Measurements from ENCODE around the gene CAVIN3.

CAVIN3 gene

DNA sequence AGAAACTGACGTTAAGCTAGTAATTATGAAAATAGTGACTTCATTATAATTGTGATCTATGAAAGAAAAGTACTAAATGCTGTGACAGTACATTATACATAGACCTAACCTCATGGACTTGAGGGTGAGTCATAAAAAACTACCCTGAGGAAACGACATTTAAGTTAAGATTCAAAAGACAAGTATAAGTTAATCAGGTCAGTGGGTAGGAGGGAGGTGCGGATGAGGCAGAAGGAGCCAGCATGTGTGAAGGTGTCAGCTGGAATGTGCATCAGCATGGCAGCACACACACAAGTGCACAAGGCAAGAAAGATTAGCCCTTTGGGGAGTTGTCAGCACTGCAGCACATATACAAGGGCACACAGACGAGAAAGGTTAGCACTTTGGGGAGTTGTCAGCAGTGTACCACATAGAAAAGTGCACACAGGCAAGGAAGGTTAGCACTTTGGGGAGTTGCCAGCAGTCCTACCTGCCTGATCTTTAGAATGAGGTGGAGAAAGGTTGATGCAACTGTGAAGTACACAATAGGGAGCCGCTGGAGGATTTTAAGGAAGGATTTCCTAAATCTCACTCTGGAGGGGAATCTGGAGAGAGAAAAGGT, 31.6 kb upstream of the CAVIN3 start:
- DNase-seq, result no peak
- Histone ChIP-seq H3K4me3 (ENCODE audit: insufficient read depth, low read depth, low read length, poor library complexity, severe bottlenecking) (no peak overlapping the region), H3K27me3 (replicated peaks; ENCODE audit: control insufficient read depth, insufficient read depth, low read length, poor library complexity, severe bottlenecking) (no peaks in the 10 kb centered on the region), H3K36me3 (ENCODE audit: control insufficient read depth, insufficient read depth, low read length) (no peaks in the 10 kb centered on the region), H3K27ac (ENCODE audit: insufficient read depth, low read length, poor library complexity, severe bottlenecking) (no peak overlapping the region), H3K4me1 (ENCODE audit: control insufficient read depth, insufficient read depth, low read length, poor library complexity, severe bottlenecking) (no peaks in the 10 kb centered on the region), H3K9me3 (ENCODE audit: control insufficient read depth, low read length) (no peaks in the 10 kb centered on the region)

DNA sequence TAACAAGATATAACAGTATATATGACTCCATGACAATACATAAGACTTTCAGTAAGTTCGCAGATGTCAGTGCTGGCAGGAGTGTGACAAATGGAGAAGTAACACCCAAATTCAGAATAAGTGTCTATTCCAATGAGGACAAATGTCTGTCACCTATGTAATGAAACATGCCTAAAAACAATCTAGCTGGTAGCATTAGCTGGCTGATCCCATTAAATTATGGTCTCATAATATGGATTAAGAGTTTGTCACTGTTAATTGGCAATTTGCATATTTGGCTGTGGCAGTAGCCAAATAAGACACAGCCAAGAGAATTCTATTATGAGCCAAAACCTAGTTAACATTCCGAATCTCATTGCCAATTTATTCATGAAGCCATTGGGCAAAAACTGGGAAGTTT, 30.2 kb upstream of the CAVIN3 start:
- no peak for DNase-seq
- no peaks in the 10 kb centered on the region for H3K27me3 ChIP-seq (replicated peaks; ENCODE audit: control insufficient read depth, insufficient read depth, low read length, poor library complexity, severe bottlenecking)
- H3K27ac ChIP-seq (ENCODE audit: insufficient read depth, low read length, poor library complexity, severe bottlenecking), result no peak overlapping the region
- H3K9me3 ChIP-seq (ENCODE audit: control insufficient read depth, low read length), result no peaks in the 10 kb centered on the region
- no peaks in the 10 kb centered on the region for H3K4me1 ChIP-seq (ENCODE audit: control insufficient read depth, insufficient read depth, low read length, poor library complexity, severe bottlenecking)
- no peaks in the 10 kb centered on the region for H3K36me3 ChIP-seq (ENCODE audit: control insufficient read depth, insufficient read depth, low read length)
- H3K4me3 ChIP-seq (ENCODE audit: insufficient read depth, low read depth, low read length, poor library complexity, severe bottlenecking), result no peak overlapping the region

DNA sequence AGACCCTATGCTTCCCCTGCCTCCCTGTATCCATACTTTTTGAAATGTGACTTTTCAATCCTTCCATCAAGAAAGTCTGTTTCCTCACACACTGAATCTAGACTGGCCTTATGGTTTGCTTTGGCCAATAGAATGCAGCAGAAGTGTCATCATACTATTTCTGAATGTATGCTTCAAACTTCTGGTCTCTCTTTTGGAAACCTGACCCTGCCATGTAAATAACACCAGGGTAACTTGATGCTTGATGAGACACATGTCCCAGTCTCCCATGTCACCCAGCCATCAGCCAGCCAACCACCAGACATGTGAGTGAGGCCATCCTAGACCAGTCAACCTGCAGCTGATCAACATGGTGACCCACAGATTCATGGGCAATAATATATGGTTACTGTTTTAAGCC, 29.7 kb upstream of the CAVIN3 start:
- no peak for DNase-seq
- no peaks in the 10 kb centered on the region for H3K4me1 ChIP-seq (ENCODE audit: control insufficient read depth, insufficient read depth, low read length, poor library complexity, severe bottlenecking)
- H3K27ac ChIP-seq (ENCODE audit: insufficient read depth, low read length, poor library complexity, severe bottlenecking), result no peak overlapping the region

DNA sequence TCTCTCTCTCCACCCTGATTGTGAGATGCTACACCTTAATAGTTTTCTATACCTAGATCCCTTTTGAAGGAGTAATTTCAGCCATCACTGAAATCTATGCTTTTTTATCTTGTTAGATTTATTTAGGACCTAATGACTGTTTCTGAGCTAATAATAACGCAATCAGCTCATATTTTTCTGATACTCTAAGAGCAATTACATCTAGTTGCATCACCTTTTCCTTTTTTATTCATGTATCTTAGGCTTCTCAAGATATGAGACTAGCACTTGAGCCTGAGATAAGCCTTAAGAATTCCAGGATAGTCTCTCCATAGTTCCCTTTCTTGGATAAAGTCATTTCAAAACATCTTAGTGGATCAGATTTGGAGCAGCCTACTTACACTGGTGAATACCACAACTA, 25.1 kb upstream of the CAVIN3 start:
- H3K27ac ChIP-seq (ENCODE audit: insufficient read depth, low read length, poor library complexity, severe bottlenecking), result no peak overlapping the region
- no peak for DNase-seq

More for the DNA sequence above, 29.7 kb upstream of the CAVIN3 start:
- H3K36me3 ChIP-seq (ENCODE audit: control insufficient read depth, insufficient read depth, low read length), result no peaks in the 10 kb centered on the region
- H3K9me3 ChIP-seq (ENCODE audit: control insufficient read depth, low read length), result no peaks in the 10 kb centered on the region
- H3K27me3 ChIP-seq (replicated peaks; ENCODE audit: control insufficient read depth, insufficient read depth, low read length, poor library complexity, severe bottlenecking), result no peaks in the 10 kb centered on the region
- H3K4me3 ChIP-seq (ENCODE audit: insufficient read depth, low read depth, low read length, poor library complexity, severe bottlenecking), result no peak overlapping the region

DNA sequence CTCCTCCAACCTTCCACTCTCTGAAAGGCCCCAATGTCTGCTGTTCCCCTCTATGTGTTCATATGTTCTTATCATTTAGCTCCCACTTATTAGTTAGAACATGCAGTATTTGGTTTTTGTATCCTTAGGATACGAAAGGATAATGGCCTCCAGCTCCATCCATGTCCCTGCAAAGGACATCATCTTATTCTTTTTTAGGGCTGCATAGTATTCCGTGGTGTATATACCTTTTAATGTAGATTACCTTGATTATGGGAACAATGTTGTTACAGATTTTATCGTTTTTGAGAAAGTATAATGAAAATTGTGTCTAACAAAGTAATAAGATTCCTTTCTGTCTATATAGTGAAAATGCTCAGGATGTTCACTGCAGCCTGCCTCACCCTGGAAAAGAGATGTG, 16.0 kb upstream of the CAVIN3 start:
- Histone ChIP-seq H3K27ac (ENCODE audit: insufficient read depth, low read length, poor library complexity, severe bottlenecking) (no peak overlapping the region), H3K36me3 (ENCODE audit: control insufficient read depth, insufficient read depth, low read length) (no peaks in the 10 kb centered on the region), H3K4me1 (ENCODE audit: control insufficient read depth, insufficient read depth, low read length, poor library complexity, severe bottlenecking) (no peaks in the 10 kb centered on the region), H3K9me3 (ENCODE audit: control insufficient read depth, low read length) (no peaks in the 10 kb centered on the region), H3K27me3 (replicated peaks; ENCODE audit: control insufficient read depth, insufficient read depth, low read length, poor library complexity, severe bottlenecking) (no peaks in the 10 kb centered on the region), H3K4me3 (ENCODE audit: insufficient read depth, low read depth, low read length, poor library complexity, severe bottlenecking) (no peak overlapping the region)
- DNase-seq, result no peak

More for the DNA sequence above, 25.1 kb upstream of the CAVIN3 start:
- H3K4me1 ChIP-seq (ENCODE audit: control insufficient read depth, insufficient read depth, low read length, poor library complexity, severe bottlenecking), result no peaks in the 10 kb centered on the region
- no peaks in the 10 kb centered on the region for H3K27me3 ChIP-seq (replicated peaks; ENCODE audit: control insufficient read depth, insufficient read depth, low read length, poor library complexity, severe bottlenecking)
- no peaks in the 10 kb centered on the region for H3K9me3 ChIP-seq (ENCODE audit: control insufficient read depth, low read length)
- no peaks in the 10 kb centered on the region for H3K36me3 ChIP-seq (ENCODE audit: control insufficient read depth, insufficient read depth, low read length)
- no peak overlapping the region for H3K4me3 ChIP-seq (ENCODE audit: insufficient read depth, low read depth, low read length, poor library complexity, severe bottlenecking)

DNA sequence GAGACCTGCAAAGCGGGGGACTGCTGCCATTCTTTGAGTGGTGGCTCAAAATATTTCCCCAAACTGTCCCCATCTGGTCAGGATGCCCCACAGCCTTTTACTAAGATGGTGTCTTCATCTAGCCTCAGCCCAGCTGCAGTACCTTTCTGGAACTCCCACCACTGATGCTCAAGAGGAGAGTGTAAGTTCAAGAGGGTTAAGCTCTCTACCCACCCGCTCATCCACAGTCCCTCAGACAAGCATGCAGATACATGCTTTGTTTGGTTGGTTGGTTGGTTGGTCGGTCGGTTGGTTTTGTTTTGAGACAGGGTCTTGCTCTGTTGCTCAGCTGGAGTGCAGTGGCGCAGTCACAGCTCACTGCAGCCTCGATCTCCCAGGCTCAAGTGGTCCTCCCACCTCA, 14.5 kb upstream of the CAVIN3 start:
- Histone ChIP-seq H3K27ac (ENCODE audit: insufficient read depth, low read length, poor library complexity, severe bottlenecking) (no peak overlapping the region), H3K9me3 (ENCODE audit: control insufficient read depth, low read length) (no peaks in the 10 kb centered on the region), H3K4me3 (ENCODE audit: insufficient read depth, low read depth, low read length, poor library complexity, severe bottlenecking) (no peak overlapping the region), H3K27me3 (replicated peaks; ENCODE audit: control insufficient read depth, insufficient read depth, low read length, poor library complexity, severe bottlenecking) (no peaks in the 10 kb centered on the region), H3K4me1 (ENCODE audit: control insufficient read depth, insufficient read depth, low read length, poor library complexity, severe bottlenecking) (no peaks in the 10 kb centered on the region), H3K36me3 (ENCODE audit: control insufficient read depth, insufficient read depth, low read length) (no peaks in the 10 kb centered on the region)
- DNase-seq, result no peak

DNA sequence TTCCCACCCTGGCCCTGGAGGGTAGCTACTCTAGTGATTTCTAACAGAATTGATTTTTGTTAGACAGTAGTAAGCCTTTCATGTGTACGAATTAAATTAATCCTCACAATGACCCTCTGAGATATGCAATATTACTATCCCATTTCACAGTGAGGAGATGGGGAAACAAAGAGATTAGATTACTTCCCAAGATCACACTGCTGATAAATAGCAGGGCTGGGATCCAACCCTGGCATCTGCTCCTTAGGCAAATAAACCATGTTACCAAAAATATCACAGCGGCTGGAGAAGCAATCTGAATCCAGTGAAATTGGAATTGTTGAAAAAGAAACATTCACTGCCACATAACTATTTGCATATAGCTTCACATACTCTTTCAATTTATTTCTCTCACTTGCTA, 12.8 kb upstream of the CAVIN3 start:
- Histone ChIP-seq H3K27ac (ENCODE audit: insufficient read depth, low read length, poor library complexity, severe bottlenecking) (no peak overlapping the region), H3K36me3 (ENCODE audit: control insufficient read depth, insufficient read depth, low read length) (no peaks in the 10 kb centered on the region), H3K9me3 (ENCODE audit: control insufficient read depth, low read length) (no peaks in the 10 kb centered on the region), H3K4me3 (ENCODE audit: insufficient read depth, low read depth, low read length, poor library complexity, severe bottlenecking) (no peak overlapping the region), H3K4me1 (ENCODE audit: control insufficient read depth, insufficient read depth, low read length, poor library complexity, severe bottlenecking) (no peaks in the 10 kb centered on the region), H3K27me3 (replicated peaks; ENCODE audit: control insufficient read depth, insufficient read depth, low read length, poor library complexity, severe bottlenecking) (no peaks in the 10 kb centered on the region)
- no peak for DNase-seq

DNA sequence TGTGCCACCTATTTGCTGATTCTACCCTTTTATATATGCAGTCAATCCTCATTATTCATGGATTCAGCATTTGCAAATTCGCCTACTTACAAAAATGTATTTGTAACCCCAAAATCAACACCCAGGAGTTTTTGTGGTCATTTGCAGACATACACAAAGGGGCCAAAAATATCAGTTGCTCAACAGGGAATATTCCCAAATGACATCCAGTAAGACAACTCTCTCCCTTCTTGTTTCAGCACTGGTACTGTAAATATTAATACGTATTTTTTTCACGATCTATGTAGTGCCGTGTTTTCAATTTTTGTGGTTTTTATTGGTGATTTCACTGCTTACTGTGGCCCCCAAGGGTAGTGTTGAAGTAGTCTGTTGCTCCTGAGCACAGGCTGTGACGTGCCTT, 11.8 kb upstream of the CAVIN3 start:
- no peaks in the 10 kb centered on the region for H3K27me3 ChIP-seq (replicated peaks; ENCODE audit: control insufficient read depth, insufficient read depth, low read length, poor library complexity, severe bottlenecking)
- no peak overlapping the region for H3K27ac ChIP-seq (ENCODE audit: insufficient read depth, low read length, poor library complexity, severe bottlenecking)
- H3K4me1 ChIP-seq (ENCODE audit: control insufficient read depth, insufficient read depth, low read length, poor library complexity, severe bottlenecking), result no peaks in the 10 kb centered on the region
- H3K36me3 ChIP-seq (ENCODE audit: control insufficient read depth, insufficient read depth, low read length), result no peaks in the 10 kb centered on the region
- no peak overlapping the region for H3K4me3 ChIP-seq (ENCODE audit: insufficient read depth, low read depth, low read length, poor library complexity, severe bottlenecking)
- no peak for DNase-seq
- no peaks in the 10 kb centered on the region for H3K9me3 ChIP-seq (ENCODE audit: control insufficient read depth, low read length)

DNA sequence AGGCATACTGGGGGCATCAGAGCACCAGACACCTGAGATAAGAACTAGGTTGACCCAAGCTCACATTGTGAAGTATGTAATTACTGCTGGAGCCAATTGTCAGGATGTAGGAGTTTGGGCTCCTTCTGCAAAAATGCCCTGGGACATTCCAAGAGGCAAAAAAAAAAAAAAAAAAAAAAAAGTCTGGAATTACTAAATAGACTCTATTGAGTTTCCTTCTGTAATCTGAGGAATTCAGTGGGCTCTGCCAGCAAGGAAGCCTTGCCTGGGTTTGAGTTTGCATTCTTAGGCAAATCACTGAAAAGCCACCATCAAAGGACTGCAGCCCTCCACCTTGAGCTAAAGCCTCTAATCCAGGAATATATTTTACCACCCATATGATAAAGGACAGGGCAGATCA, 8.0 kb upstream of the CAVIN3 start:
- Histone ChIP-seq H3K4me1 (ENCODE audit: control insufficient read depth, insufficient read depth, low read length, poor library complexity, severe bottlenecking) (no peaks in the 10 kb centered on the region), H3K36me3 (ENCODE audit: control insufficient read depth, insufficient read depth, low read length) (no peaks in the 10 kb centered on the region), H3K27ac (ENCODE audit: insufficient read depth, low read length, poor library complexity, severe bottlenecking) (no peak overlapping the region), H3K27me3 (replicated peaks; ENCODE audit: control insufficient read depth, insufficient read depth, low read length, poor library complexity, severe bottlenecking) (no peaks in the 10 kb centered on the region), H3K4me3 (ENCODE audit: insufficient read depth, low read depth, low read length, poor library complexity, severe bottlenecking) (no peak overlapping the region), H3K9me3 (ENCODE audit: control insufficient read depth, low read length) (no peaks in the 10 kb centered on the region)
- DNase-seq, result no peak

DNA sequence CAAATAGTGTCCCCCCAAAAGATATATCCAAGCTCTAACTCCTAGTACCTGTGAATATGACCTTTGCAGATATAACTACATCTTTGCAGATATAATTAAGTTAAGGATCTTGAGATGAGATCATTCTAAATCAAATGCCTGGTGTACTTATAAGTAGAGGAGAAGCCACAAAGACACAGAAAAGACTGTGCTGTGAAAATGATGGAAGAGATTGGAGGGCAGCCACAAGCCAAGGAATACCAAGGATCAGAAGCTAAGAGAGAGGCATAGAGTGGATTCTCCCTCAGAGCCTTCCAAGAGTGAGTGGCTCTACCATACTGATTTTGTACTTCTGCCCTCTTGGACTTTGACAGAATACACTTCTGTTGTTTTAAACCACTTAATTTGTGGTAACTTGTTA, 7.5 kb upstream of the CAVIN3 start:
- H3K4me3 ChIP-seq (ENCODE audit: insufficient read depth, low read depth, low read length, poor library complexity, severe bottlenecking), result no peak overlapping the region
- H3K36me3 ChIP-seq (ENCODE audit: control insufficient read depth, insufficient read depth, low read length), result no peaks in the 10 kb centered on the region
- no peaks in the 10 kb centered on the region for H3K9me3 ChIP-seq (ENCODE audit: control insufficient read depth, low read length)
- no peak for DNase-seq
- H3K27ac ChIP-seq (ENCODE audit: insufficient read depth, low read length, poor library complexity, severe bottlenecking), result no peak overlapping the region
- no peaks in the 10 kb centered on the region for H3K27me3 ChIP-seq (replicated peaks; ENCODE audit: control insufficient read depth, insufficient read depth, low read length, poor library complexity, severe bottlenecking)
- no peaks in the 10 kb centered on the region for H3K4me1 ChIP-seq (ENCODE audit: control insufficient read depth, insufficient read depth, low read length, poor library complexity, severe bottlenecking)

DNA sequence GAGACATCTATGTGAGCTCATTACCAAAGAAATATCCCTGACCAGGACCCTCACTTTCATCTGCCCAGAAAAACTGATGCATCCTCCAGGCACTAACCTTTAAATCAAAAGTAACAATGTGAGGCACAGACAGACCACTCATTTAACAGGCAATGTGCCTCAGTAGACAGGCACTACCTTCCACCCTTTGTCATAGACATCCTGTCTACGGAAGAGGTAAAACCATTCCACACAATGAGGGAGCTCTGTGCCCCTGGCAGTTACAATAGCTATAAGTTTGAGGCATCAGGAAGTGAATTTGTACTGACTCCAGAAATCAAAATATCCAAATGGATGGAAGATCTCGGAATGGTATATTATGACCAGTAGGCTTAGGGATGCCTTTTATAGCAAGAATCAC, 6.7 kb upstream of the CAVIN3 start:
- H3K9me3 ChIP-seq (ENCODE audit: control insufficient read depth, low read length), result no peaks in the 10 kb centered on the region
- no peak for DNase-seq
- H3K27ac ChIP-seq (ENCODE audit: insufficient read depth, low read length, poor library complexity, severe bottlenecking), result no peak overlapping the region
- H3K36me3 ChIP-seq (ENCODE audit: control insufficient read depth, insufficient read depth, low read length), result no peaks in the 10 kb centered on the region
- no peaks in the 10 kb centered on the region for H3K27me3 ChIP-seq (replicated peaks; ENCODE audit: control insufficient read depth, insufficient read depth, low read length, poor library complexity, severe bottlenecking)
- H3K4me3 ChIP-seq (ENCODE audit: insufficient read depth, low read depth, low read length, poor library complexity, severe bottlenecking), result no peak overlapping the region
- H3K4me1 ChIP-seq (ENCODE audit: control insufficient read depth, insufficient read depth, low read length, poor library complexity, severe bottlenecking), result no peaks in the 10 kb centered on the region
